Measurements from ENCODE around the gene PAIP1. TPM values are rescaled to one million over a fixed set of nuclear protein-coding genes. Genes with fewer than 3 reads are reported as not detected.
A peak's percentile ranks its signal among the peaks of the same experiment; 100 is the strongest.
"Not testable (repeated sequence)": the region's sequence is repeated elsewhere in the genome, so short reads cannot be mapped to it uniquely, and the experiment has no call there.

PAIP1 gene
- total and polyA plus RNA-seq, 11 donors, result 84.7 to 173 (median 131) TPM

DNA sequence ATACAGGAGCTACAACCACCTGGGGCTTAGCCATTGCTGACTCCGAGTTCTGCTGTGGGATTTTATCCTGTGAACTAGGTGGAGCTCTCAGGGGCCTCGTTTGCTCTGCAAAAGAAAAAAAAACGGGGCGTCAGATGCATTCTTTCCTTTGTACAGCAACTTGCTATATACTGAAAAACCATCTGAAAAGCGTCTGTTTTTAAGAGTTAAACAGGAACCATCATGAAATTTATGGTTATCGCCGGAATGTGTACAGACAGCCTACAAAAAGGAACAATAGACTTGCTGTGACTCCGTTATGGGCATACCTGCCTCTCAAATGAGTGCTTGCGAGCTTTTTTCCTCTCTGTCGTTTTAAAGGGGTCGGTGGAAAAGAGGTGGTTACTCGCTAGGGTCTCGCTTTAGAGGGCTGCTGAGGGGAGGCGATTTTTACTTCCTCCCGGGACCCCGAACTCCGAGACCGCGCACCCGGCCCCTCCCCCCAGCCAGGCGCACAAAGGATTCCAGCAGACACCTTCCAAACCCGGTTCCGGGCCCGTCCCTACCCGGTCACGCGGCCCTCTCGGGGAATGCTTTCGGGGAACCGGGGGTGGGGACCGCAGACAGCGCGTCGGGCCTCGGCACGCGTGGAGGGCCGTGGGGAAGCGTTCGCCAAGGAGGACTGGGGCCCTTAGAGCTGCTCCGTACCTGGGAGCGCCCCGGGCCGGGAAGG, 826 bp downstream of the PAIP1 start:
- H3K4me1 ChIP-seq, result peaks cover 4 to 56% (median 39%) of the 10 kb centered on the region in 12 donors
- DNase-seq (peak; percentile 62 to 83 (median 73)), ATAC-seq (peak; percentile 63 to 74 (median 67))
- H3K36me3 ChIP-seq, result peaks cover 0 to 40% (median 36%) of the 10 kb centered on the region in 9 donors
- WGBS, 4 donors, result 0 to 1% (median 1%) methylated on average over 25 to 44 of the region's 44 CpGs
- intact Hi-C loops (cut with DNase I), result loop anchor here in 9 of 10 donors (2.0 to 5.0 kb wide), 4 partner anchors 39 to 74 kb away; partner anchors contain the start of genes NNT (in 9 of the 9) and TMEM267 (in 2 of the 9)
- peak overlapping the region; percentile 89 to 99 (median 98) for H3K27ac ChIP-seq
- H3K4me3 ChIP-seq, result peak overlapping the region; percentile 66 to 95 (median 85)
- H3K27me3 ChIP-seq, result peaks cover 0 to under 1% (median 0%) of the 10 kb centered on the region in 9 donors
- no peak for TF ChIP-seq POLR2A (IDR thresholded peaks at IDR 0.05)
- TF ChIP-seq, protein P1, sequence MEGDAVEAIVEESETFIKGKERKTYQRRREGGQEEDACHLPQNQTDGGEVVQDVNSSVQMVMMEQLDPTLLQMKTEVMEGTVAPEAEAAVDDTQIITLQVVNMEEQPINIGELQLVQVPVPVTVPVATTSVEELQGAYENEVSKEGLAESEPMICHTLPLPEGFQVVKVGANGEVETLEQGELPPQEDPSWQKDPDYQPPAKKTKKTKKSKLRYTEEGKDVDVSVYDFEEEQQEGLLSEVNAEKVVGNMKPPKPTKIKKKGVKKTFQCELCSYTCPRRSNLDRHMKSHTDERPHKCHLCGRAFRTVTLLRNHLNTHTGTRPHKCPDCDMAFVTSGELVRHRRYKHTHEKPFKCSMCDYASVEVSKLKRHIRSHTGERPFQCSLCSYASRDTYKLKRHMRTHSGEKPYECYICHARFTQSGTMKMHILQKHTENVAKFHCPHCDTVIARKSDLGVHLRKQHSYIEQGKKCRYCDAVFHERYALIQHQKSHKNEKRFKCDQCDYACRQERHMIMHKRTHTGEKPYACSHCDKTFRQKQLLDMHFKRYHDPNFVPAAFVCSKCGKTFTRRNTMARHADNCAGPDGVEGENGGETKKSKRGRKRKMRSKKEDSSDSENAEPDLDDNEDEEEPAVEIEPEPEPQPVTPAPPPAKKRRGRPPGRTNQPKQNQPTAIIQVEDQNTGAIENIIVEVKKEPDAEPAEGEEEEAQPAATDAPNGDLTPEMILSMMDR (IDR thresholded peaks at IDR 0.05), result no peak
- H3K9me3 ChIP-seq, result no peaks in the 10 kb centered on the region

DNA sequence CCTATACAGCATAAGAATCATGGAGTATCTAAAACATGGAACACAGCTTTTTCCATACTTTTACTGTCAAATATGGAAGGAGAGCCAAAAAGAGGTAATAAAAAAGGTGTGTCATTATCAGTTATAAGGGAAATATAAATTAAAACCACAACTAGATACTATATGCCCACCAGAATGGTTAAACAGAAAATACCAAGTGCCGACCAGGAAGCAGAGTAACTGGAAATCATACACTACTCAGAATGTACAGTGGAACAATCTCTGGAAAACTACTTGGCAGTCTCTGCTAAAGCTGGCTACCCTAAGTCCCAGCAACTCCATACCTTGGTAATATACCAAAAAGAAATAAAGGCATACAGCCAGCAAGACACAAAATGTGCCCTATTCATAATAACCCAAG, 2.4 kb downstream of the PAIP1 start:
- Histone ChIP-seq H3K27me3 (no peaks in the 10 kb centered on the region), H3K9me3 (no peaks in the 10 kb centered on the region), H3K4me3 (peak overlapping the region in 2 of 12 donors; percentile 89 to 95), H3K36me3 (peaks cover 0 to 54% (median 46%) of the 10 kb centered on the region in 9 donors), H3K4me1 (peaks cover 6 to 63% (median 42%) of the 10 kb centered on the region in 12 donors), H3K27ac (peak overlapping the region in 2 of 12 donors; percentile 45 to 49)
- DNase-seq (no peak), ATAC-seq (no peak)
- intact Hi-C loops (cut with DNase I), result loop anchor here in 1 of 10 donors (5.0 kb wide), 1 partner anchor 37 kb away; the partner anchor contains the start of gene C5orf34
- WGBS, 4 donors, result 58 to 72% (median 65%) methylated on average over 1 of the region's 1 CpG
- TF ChIP-seq, protein P1 (IDR thresholded peaks at IDR 0.05), result no peak
- TF ChIP-seq POLR2A (IDR thresholded peaks at IDR 0.05), result no peak

DNA sequence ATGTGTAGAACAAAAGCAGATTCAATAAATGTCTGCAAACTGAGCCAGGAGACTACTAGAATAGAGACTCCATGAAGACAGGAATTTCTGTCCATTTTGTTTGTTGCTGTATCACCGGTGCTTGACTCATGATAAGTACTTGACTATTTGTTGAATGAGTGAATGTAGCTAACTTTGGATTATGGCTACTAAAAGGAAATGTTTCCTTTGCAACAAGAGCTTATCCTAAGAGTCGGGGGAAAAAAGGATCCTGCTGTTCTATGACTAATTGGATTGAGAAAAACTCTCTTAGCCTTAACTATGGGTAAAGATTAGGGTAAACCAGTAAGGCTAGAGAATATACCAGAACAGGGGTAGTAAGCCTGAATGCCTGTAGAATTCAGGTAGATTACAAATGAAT, 3.5 kb downstream of the PAIP1 start:
- no peak overlapping the region for H3K4me3 ChIP-seq
- no peak for TF ChIP-seq POLR2A (IDR thresholded peaks at IDR 0.05)
- TF ChIP-seq, protein P1 (IDR thresholded peaks at IDR 0.05), result no peak
- H3K9me3 ChIP-seq, result no peaks in the 10 kb centered on the region
- peaks cover 0 to 64% (median 50%) of the 10 kb centered on the region in 9 donors for H3K36me3 ChIP-seq
- peaks cover 6 to 65% (median 46%) of the 10 kb centered on the region in 12 donors for H3K4me1 ChIP-seq
- ATAC-seq, result no peak
- WGBS, 4 donors, result 28 to 40% (median 32%) methylated on average over 2 of the region's 2 CpGs
- H3K27ac ChIP-seq, result peak overlapping the region in 6 of 12 donors; percentile 6 to 49 (median 16)
- no peaks in the 10 kb centered on the region for H3K27me3 ChIP-seq
- no peak for DNase-seq
- intact Hi-C loops (cut with DNase I), result loop anchor here in 1 of 10 donors (5.0 kb wide), 1 partner anchor 36 kb away; the partner anchor contains the start of gene C5orf34

DNA sequence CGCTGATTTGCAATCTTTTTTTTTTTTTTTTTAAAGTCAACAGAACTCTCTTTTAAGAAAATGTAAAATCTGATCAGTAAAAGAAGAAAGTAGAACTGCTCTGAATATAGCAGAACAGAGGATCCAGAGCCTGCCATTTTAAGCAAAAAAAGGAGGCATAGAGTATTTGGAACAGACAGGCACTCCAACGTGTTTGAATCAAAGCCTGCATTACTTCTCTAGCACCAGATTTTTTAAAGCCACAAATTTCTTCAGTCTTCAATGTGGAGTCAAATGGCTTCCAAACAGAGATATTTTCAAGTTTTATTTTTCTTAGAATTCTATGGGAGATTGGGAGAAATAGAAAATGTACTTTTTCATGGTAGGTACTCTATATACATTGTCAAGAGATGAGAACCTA, 5.1 kb downstream of the PAIP1 start:
- no peak overlapping the region for H3K27ac ChIP-seq
- ATAC-seq (no peak), DNase-seq (no peak)
- H3K4me1 ChIP-seq, result peaks cover 6 to 67% (median 47%) of the 10 kb centered on the region in 12 donors
- 49 to 67% (median 63%) methylated on average over 2 of the region's 2 CpGs for WGBS, 4 donors
- no peaks in the 10 kb centered on the region for H3K9me3 ChIP-seq
- intact Hi-C loops (cut with DNase I), result loop anchor here in 1 of 10 donors (5.0 kb wide), 1 partner anchor 34 kb away; the partner anchor contains the start of gene C5orf34
- no peak overlapping the region for H3K4me3 ChIP-seq
- H3K36me3 ChIP-seq, result peaks cover 0 to 79% (median 62%) of the 10 kb centered on the region in 9 donors
- TF ChIP-seq, protein P1 (IDR thresholded peaks at IDR 0.05), result no peak
- TF ChIP-seq POLR2A (IDR thresholded peaks at IDR 0.05), result no peak
- H3K27me3 ChIP-seq, result no peaks in the 10 kb centered on the region

DNA sequence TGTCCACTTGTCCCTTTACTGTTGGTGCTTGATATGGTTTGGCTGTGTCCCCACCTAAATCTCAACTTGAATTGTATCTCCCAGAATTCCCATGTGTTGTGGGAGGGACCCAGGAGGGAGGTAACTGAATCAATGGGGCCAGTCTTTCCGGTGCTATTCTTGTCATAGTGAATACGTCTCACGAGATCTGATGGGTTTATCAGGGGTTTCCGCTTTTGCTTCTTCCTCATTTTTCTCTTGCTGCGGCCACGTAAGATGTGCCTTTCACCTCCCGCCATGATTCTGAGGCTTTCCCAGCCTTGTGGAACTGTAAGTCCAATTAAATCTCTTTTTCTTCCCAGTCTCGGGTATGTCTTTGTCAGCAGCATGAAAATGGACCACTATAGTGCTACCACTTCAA, 7.6 kb downstream of the PAIP1 start:
- H3K4me1 ChIP-seq, result peaks cover 3 to 50% (median 29%) of the 10 kb centered on the region in 12 donors
- H3K4me3 ChIP-seq; intact Hi-C loops (cut with DNase I); ATAC-seq; H3K27me3 ChIP-seq; H3K9me3 ChIP-seq; DNase-seq: not testable (repeated sequence)
- peak overlapping the region in 3 of 12 donors; percentile 2 to 26 (median 23) for H3K27ac ChIP-seq
- H3K36me3 ChIP-seq, result peaks cover 2 to 94% (median 79%) of the 10 kb centered on the region in 9 donors
- 87 to 91% (median 91%) methylated on average over 8 of the region's 8 CpGs for WGBS, 4 donors
